T-helper 2 cell treated with Interferon-gamma antibody and Interleukin-4, amounts not matched to agents 5 μg/mL and 100 μg/mL, for 36 hours (primary cell): ENCODE measurements around the gene STX1B.
"Not testable (repeated sequence)": the region's sequence is repeated elsewhere in the genome, so short reads cannot be mapped to it uniquely, and the experiment has no call there.

Experiments
- DNase-seq: peaks from one replicate; pipeline ENCODE4 v3.0.0; 2021; ENCODE audit warnings: low spot score
- H3K27ac Mint-ChIP-seq: one replicate; pipeline ENCODE4 v1.8.0; 2021; ENCODE audit warnings: mild to moderate bottlenecking, mixed read lengths
- H3K27me3 Mint-ChIP-seq: one replicate; pipeline ENCODE4 v1.8.0; 2021; ENCODE audit warnings: low read depth, mixed read lengths
- H3K36me3 Mint-ChIP-seq: one replicate; pipeline ENCODE4 v1.8.0; 2021; ENCODE audit warnings: low read depth, mixed read lengths
- H3K4me1 Mint-ChIP-seq: one replicate; pipeline ENCODE4 v1.8.0; 2021; ENCODE audit warnings: low read depth, mixed read lengths
- H3K4me3 Mint-ChIP-seq: one replicate; pipeline ENCODE4 v1.8.0; 2022; ENCODE audit warnings: mild to moderate bottlenecking, moderate library complexity, mixed read lengths
- H3K9me3 Mint-ChIP-seq: one replicate; pipeline ENCODE4 v1.8.0; 2021; ENCODE audit warnings: mixed read lengths

The STX1B gene

DNA sequence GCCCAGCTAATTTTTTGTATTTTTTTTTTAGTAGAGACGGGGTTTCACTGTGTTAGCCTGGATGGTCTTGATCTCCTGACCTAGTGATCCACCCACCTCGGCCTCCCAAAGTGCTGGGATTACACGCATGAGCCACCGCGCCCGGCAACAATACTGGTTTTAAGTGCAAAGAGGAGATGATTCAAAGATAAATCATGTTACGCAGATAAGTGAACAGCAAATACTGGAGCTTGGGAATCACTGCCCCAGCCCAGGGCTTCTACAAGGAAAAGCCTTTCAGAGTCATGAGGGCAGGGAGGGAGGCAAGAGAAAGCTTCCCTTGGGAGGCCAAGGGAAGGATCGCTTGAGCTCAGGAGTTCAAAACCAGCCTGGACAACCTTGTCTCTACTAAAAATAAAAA, 70.9 kb downstream of the STX1B start:
- H3K4me3 Mint-ChIP-seq, H3K9me3 Mint-ChIP-seq, H3K27me3 Mint-ChIP-seq, DNase-seq, H3K27ac Mint-ChIP-seq: not testable (repeated sequence)
- peaks cover 29% of the 10 kb centered on the region for H3K4me1 Mint-ChIP-seq
- H3K36me3 Mint-ChIP-seq = peaks cover 19% of the 10 kb centered on the region
